Effector memory CD4-positive, alpha-beta T cell (primary cell): ENCODE results near the gene HBEGF.
A peak's percentile ranks its signal among the peaks of the same experiment; 100 is the strongest.

ENCODE experiments used
- DNase-seq, 3 donors: peaks; one replicate each; pipeline ENCODE4 v3.0.0-alpha.2; 2020
- H3K27ac ChIP-seq: 2 replicates; pipeline ENCODE4 v1.7.0; 2013; ENCODE audit warnings: mild to moderate bottlenecking, low read length, moderate library complexity; ENCODE audit not compliant: insufficient read depth, poor library complexity, severe bottlenecking
- H3K27me3 ChIP-seq: replicated peaks from 2 replicates; pipeline ENCODE4 v1.7.0; 2013; ENCODE audit warnings: mild to moderate bottlenecking, low read length; ENCODE audit not compliant: insufficient read depth, control insufficient read depth, poor library complexity, severe bottlenecking
- H3K36me3 ChIP-seq: 2 replicates; pipeline ENCODE4 v1.7.0; 2013; ENCODE audit warnings: mild to moderate bottlenecking, low read length, moderate library complexity; ENCODE audit not compliant: control insufficient read depth, insufficient read depth
- H3K4me1 ChIP-seq: 2 replicates; pipeline ENCODE4 v1.7.0; 2013; ENCODE audit warnings: low read length, mild to moderate bottlenecking; ENCODE audit not compliant: control insufficient read depth, insufficient read depth, poor library complexity, severe bottlenecking
- H3K4me3 ChIP-seq: 2 replicates; pipeline ENCODE4 v1.7.0; 2013; ENCODE audit warnings: low read length, low read depth, mild to moderate bottlenecking; ENCODE audit not compliant: insufficient read depth, poor library complexity, severe bottlenecking
- H3K9me3 ChIP-seq: 2 replicates; pipeline ENCODE4 v1.7.0; 2013; ENCODE audit warnings: mild to moderate bottlenecking, low read length, moderate library complexity; ENCODE audit not compliant: control insufficient read depth

Gene HBEGF

DNA sequence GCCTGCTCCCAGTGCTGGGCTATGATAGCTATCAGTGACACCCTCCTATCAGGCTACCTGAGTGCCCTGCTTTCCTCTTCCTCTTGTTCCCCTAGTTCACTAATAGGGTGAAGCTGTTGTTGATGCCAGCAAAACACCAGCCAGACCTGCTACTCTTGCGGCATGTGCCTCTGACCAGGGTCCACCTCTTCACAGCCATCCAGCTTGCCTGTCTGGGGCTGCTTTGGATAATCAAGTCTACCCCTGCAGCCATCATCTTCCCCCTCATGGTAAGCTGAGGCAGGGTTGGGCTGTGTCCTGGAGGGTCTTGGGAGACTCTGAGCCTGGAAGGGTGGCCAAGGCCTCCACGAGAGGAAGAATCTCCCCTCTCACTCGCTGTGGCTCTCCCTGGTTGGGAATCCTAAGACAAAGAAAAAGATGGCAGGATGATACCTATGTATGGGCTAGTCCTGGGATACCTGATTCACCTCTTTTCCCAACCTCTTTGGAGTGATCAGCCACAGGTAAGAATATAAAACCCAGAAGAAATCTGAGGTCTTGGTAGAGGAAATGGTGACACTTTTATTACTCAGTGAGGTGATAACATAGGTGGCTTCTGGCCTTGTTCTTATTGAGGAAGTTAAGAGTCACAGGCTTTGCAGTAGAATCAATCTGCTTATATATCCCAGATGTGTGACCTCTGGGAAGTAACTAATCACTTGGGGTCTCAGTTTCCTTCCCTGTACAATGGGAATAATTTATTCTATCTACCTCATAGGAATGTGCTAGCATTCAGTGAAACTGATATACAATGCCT is 25.2 kb upstream of the HBEGF start:
- DNase-seq, result no peak
- Histone ChIP-seq H3K9me3 (no peaks in the 10 kb centered on the region), H3K4me3 (no peak overlapping the region), H3K4me1 (no peaks in the 10 kb centered on the region), H3K27me3 (no peaks in the 10 kb centered on the region), H3K36me3 (no peaks in the 10 kb centered on the region), H3K27ac (no peak overlapping the region)

DNA sequence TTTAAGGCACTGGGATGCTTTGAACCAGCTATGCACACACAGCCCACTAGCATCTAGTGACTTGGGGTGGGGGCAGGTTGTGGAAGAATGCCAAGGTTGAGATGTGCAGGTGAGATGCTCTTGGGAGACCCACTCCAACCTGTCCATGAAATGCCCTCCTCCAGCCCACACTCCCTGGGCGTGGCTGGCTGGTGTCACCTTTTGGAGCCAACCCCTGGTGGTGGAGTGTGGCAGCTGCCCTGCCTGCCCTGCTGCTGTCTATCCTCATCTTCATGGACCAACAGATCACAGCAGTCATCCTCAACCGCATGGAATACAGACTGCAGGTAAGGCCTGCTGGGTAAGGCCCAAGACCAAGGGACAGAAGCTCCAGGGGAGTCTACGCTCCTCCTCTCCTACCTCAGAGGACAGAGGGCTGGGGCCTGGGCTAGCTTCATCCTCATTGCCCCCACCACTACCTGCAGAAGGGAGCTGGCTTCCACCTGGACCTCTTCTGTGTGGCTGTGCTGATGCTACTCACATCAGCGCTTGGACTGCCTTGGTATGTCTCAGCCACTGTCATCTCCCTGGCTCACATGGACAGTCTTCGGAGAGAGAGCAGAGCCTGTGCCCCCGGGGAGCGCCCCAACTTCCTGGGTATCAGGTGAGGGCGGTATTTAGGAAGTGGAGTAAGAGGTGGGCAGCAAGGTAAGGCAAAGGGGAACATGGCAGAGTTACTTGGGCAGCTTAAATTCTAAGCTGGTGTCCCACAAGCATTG is 21.0 kb upstream of the HBEGF start:
- Histone ChIP-seq H3K36me3 (no peaks in the 10 kb centered on the region), H3K4me1 (no peaks in the 10 kb centered on the region), H3K27ac (no peak overlapping the region), H3K4me3 (no peak overlapping the region), H3K27me3 (no peaks in the 10 kb centered on the region), H3K9me3 (no peaks in the 10 kb centered on the region)
- DNase-seq, result no peak

DNA sequence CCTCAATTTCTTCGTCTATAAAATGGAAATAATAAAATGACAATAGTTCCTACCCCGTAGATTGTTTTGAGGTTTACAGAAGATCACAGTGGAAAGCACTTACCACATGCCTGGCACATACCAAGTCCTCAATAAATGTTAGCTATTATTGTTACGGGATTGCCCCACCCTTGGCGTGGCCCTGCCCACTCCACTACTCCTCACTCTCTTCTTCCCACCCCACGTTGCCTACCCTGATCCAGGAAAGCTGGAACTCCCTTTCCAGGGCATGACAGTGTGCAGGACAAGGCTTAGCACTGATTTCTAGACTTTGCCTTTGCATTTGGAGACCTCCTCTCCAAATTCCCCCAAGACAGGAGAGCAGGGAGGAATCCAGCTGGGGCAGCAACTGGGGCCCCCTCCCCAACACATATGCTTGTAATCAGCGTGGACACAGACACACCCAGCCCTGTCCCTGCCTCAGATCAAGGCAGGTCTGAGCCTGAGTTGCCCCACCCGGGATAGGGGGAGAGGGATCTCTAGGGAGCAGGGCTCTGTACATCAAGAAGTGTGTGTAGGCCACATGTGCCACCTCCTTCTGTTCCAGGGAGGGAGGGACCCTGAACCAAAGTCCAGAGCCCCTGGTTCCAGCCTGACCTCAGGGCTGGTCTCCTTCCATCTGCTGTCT is 20.3 kb upstream of the HBEGF start:
- no peaks in the 10 kb centered on the region for H3K27me3 ChIP-seq
- H3K36me3 ChIP-seq, result no peaks in the 10 kb centered on the region
- DNase-seq, result no peak
- no peak overlapping the region for H3K4me3 ChIP-seq
- no peak overlapping the region for H3K27ac ChIP-seq
- H3K9me3 ChIP-seq, result no peaks in the 10 kb centered on the region
- H3K4me1 ChIP-seq, result no peaks in the 10 kb centered on the region

DNA sequence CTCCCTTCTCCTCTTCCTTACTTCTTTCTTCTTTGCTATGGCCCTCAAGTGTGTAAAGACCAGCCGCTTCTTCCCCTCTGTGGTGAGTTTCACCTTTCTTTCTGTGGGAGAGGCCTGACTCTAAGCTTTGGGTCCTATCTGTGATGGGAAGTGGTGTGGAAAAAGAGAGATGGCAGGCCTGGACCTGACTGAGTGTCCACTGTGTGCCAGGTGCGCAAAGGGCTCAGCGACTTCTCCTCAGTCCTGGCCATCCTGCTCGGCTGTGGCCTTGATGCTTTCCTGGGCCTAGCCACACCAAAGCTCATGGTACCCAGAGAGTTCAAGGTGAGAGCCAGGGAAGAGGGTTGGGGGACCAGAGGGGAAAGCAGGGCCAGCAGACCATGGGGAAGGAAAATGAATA is 19.5 kb upstream of the HBEGF start:
- Histone ChIP-seq H3K4me3 (no peak overlapping the region), H3K36me3 (no peaks in the 10 kb centered on the region), H3K9me3 (no peaks in the 10 kb centered on the region), H3K4me1 (no peaks in the 10 kb centered on the region), H3K27ac (no peak overlapping the region), H3K27me3 (no peaks in the 10 kb centered on the region)
- DNase-seq, result no peak

DNA sequence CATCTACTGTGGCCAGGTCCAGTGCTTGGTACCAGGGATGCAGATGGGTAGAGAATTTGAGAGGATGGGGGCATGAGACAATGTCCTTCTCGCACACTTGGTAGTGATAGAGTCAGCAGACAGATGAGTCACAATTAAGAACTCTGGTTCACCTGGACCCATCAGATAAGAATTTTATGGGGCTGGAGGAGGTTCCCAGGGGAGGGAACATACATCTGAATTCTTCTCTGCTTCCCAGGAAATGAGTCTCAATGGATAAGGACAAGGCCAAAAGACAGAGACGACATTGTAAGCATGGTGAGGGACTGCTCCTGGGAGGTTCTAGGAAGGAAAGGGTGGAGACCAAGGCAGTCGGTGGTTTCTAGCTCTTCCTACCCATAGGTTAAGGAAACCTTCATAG is 18.9 kb upstream of the HBEGF start:
- no peak overlapping the region for H3K4me3 ChIP-seq
- no peaks in the 10 kb centered on the region for H3K4me1 ChIP-seq
- DNase-seq, result no peak
- H3K27me3 ChIP-seq, result no peaks in the 10 kb centered on the region
- H3K36me3 ChIP-seq, result no peaks in the 10 kb centered on the region
- H3K9me3 ChIP-seq, result no peaks in the 10 kb centered on the region
- H3K27ac ChIP-seq, result no peak overlapping the region

DNA sequence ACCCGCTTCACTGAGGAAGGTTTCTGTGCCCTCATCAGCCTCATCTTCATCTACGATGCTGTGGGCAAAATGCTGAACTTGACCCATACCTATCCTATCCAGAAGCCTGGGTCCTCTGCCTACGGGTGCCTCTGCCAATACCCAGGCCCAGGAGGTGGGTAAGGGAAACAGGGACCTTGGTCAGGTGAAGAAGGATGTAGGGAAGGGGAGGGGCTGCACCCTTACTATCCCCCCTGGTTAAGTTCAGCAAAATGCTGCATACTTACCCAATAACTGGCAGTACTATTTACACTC is 18.0 kb upstream of the HBEGF start:
- no peak overlapping the region for H3K27ac ChIP-seq
- DNase-seq, result no peak
- no peaks in the 10 kb centered on the region for H3K4me1 ChIP-seq
- no peak overlapping the region for H3K4me3 ChIP-seq
- H3K9me3 ChIP-seq, result no peaks in the 10 kb centered on the region
- H3K27me3 ChIP-seq, result no peaks in the 10 kb centered on the region
- H3K36me3 ChIP-seq, result no peaks in the 10 kb centered on the region

DNA sequence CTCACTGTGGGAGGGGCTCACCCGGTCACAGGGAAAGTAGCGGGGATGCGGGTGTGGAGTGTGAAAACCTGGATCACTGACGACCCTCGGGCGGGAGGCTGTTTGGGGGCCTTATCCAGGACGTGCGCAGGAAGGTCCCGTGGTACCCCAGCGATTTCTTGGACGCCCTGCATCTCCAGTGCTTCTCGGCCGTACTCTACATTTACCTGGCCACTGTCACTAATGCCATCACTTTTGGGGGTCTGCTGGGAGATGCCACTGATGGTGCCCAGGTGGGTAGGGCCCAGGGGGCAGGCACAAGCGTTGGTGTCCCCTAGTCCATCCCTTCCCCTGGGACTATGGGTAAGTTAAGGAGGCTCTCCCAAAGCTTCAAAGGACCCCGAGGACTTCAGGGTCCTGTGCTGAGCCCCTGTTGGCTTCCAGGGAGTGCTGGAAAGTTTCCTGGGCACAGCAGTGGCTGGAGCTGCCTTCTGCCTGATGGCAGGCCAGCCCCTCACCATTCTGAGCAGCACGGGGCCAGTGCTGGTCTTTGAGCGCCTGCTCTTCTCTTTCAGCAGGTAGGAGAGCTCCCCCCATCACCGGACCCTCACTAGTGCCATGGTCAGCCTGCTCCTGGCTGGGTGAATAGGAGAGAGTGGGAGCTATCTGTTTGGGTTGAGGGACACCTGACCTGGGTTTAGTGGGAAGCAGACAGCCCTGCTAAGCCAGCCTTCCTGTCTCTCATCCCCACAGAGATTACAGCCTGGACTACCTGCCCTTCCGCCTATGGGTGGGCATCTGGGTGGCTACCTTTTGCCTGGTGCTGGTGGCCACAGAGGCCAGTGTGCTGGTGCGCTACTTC is 17.4 kb upstream of the HBEGF start:
- H3K9me3 ChIP-seq, result no peaks in the 10 kb centered on the region
- H3K4me3 ChIP-seq, result peak overlapping the region; percentile 42
- H3K4me1 ChIP-seq, result no peaks in the 10 kb centered on the region
- no peak overlapping the region for H3K27ac ChIP-seq
- DNase-seq, result no peak
- no peaks in the 10 kb centered on the region for H3K27me3 ChIP-seq
- no peaks in the 10 kb centered on the region for H3K36me3 ChIP-seq

DNA sequence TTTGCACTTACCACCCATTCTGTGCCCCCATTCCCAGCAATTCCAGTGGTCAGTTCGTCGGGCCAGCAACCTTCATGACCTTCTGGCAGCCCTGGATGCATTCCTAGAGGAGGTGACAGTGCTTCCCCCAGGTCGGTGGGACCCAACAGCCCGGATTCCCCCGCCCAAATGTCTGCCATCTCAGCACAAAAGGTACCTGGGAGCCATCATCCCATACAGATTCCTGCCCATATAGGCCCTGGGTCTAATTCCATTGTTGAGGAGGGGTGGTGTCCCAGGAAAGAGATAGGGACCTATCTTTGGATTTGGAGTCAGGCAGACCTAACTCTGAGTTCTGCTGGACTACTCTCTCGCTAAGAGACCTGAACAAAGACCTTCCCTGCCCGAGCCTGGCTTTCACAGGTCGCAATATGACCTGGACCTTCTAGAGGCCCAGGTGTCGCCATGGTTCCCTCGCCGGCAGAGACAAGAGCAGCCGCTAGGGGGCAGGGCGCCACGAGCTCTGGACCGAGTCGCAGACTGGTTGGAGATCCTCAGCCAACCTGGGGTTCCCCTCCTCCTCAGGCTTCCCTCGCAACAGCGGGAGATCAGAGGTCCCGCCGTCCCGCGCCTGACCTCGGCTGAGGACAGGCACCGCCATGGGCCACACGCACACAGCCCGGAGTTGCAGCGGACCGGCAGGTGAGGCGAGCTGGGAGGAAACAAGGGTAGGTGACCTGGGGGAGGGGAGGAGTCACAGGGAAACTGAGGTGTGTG is 16.6 kb upstream of the HBEGF start:
- Histone ChIP-seq H3K4me3 (peak overlapping the region; percentile 42), H3K4me1 (no peaks in the 10 kb centered on the region), H3K27ac (no peak overlapping the region), H3K27me3 (no peaks in the 10 kb centered on the region), H3K36me3 (no peaks in the 10 kb centered on the region), H3K9me3 (no peaks in the 10 kb centered on the region)
- DNase-seq, result peak; percentile 62 to 73 (median 63)

DNA sequence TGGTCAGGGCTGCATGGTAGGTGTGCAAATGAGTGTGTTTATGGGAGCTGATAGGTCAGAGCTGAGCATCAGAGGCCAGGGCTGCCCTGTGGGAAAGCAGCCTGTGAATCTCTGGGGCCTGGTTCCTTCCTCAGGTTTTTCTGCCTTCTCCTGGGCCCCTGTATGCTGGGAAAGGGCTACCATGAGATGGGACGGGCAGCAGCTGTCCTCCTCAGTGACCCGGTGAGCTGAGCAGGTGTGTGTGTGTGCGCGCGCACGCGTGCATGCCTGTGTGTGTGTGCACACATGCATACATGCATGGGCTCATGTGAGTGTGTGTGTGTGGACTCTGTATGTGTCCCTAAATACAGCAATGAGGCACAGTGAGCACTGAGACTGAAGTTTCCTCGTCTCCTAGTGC is 15.9 kb upstream of the HBEGF start:
- H3K36me3 ChIP-seq, result no peaks in the 10 kb centered on the region
- no peak overlapping the region for H3K4me3 ChIP-seq
- no peaks in the 10 kb centered on the region for H3K9me3 ChIP-seq
- DNase-seq, result no peak
- H3K27me3 ChIP-seq, result no peaks in the 10 kb centered on the region
- no peak overlapping the region for H3K27ac ChIP-seq
- H3K4me1 ChIP-seq, result peaks cover 6% of the 10 kb centered on the region
